NOMO-1 treated with dmso at 0.1 percent for 144 hours (cell line): ENCODE results near the gene GRID1.
"Not testable (repeated sequence)": the region's sequence is repeated elsewhere in the genome, so short reads cannot be mapped to it uniquely, and the experiment has no call there.

Experiments
- DNase-seq: peaks from one replicate; lab custom pipeline; 2025; ENCODE audit not compliant: unreplicated experiment; lab: John Stamatoyannopoulos, UW

The GRID1 gene

GRCh38 chr10:85863301-85864172 is 503.1 kb downstream of the GRID1 start:
- no peak for DNase-seq

- no peak for DNase-seq
Observed at GRCh38 chr10:85862771-85863170, 503.8 kb downstream of the GRID1 start.

- DNase-seq: no peak
Observed at GRCh38 chr10:85861513-85862197, 504.9 kb downstream of the GRID1 start.

GRCh38 chr10:85859859-85860258 is 506.7 kb downstream of the GRID1 start:
- DNase-seq: no peak

GRCh38 chr10:85858776-85859515 is 507.6 kb downstream of the GRID1 start:
- no peak for DNase-seq

GRCh38 chr10:85857791-85858190 is 508.8 kb downstream of the GRID1 start:
- no peak for DNase-seq

- DNase-seq: no peak
Observed at GRCh38 chr10:85857305-85857704, 509.3 kb downstream of the GRID1 start.

- no peak for DNase-seq
Observed at GRCh38 chr10:85851934-85852333, 514.7 kb downstream of the GRID1 start.

GRCh38 chr10:85851325-85851724 is 515.3 kb downstream of the GRID1 start:
- no peak for DNase-seq

- DNase-seq: no peak
Observed at GRCh38 chr10:85850736-85851135, 515.9 kb downstream of the GRID1 start.

- DNase-seq: no peak
Observed at GRCh38 chr10:85849315-85849714, 517.3 kb downstream of the GRID1 start.

- DNase-seq: no peak
Observed at GRCh38 chr10:85848756-85849155, 517.8 kb downstream of the GRID1 start.

- DNase-seq: no peak
Observed at GRCh38 chr10:85847085-85847484, 519.5 kb downstream of the GRID1 start.

- DNase-seq: not testable (repeated sequence)
Observed at GRCh38 chr10:85838660-85839059, 527.9 kb downstream of the GRID1 start.

- no peak for DNase-seq
Observed at GRCh38 chr10:85832988-85833387, 533.6 kb downstream of the GRID1 start.

GRCh38 chr10:85831422-85831821 is 535.2 kb downstream of the GRID1 start:
- DNase-seq: no peak

- DNase-seq: no peak
Observed at GRCh38 chr10:85826377-85826776, 540.2 kb downstream of the GRID1 start.

GRCh38 chr10:85811405-85811804 is 555.2 kb downstream of the GRID1 start:
- DNase-seq: no peak

- no peak for DNase-seq
Observed at GRCh38 chr10:85810674-85811073, 555.9 kb downstream of the GRID1 start.

- DNase-seq: no peak
Observed at GRCh38 chr10:85795460-85795859, 571.1 kb downstream of the GRID1 start.

GRCh38 chr10:85794553-85794952 is 572.0 kb downstream of the GRID1 start:
- DNase-seq: no peak

GRCh38 chr10:85792533-85792858 is 574.1 kb downstream of the GRID1 start:
- DNase-seq: no peak
